HUDEP-2 (cell line): Measurements from ENCODE around the gene PIGP.
"Not testable (repeated sequence)": the region's sequence is repeated elsewhere in the genome, so short reads cannot be mapped to it uniquely, and the experiment has no call there.

Experiments used
- DNase-seq, 76 experiments: peaks; one replicate each; lab custom pipeline; 2025; ENCODE audit not compliant: unreplicated experiment in 76 of 76; lab: John Stamatoyannopoulos, UW

Gene PIGP

DNA sequence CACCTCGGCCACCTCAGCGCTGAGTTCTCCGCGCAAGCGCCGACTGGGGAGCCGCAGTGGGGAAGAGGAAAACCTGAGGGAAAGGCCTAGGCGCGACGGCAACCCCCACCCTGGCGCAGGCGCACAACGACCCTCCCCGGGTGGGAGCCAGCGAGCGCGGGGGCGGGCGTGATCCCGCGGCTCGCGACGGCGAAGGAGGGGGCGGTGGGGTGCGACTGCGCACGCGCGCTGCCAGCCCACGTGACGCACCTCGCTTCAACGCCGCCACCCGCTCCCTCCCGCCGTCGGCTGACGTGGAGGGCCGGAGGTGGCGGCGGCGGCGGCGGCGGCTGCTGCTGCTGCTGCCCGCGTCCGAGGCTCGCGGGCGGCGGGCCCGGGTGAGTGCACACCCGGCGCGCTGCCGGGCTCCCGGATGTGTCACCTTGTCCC lies at the start of gene PIGP, which contains the start of gene TTC3:
Gene PIGP, minus strand, starts transcription at position 84 of the 429 bp plus-strand sequence. CDS start 556 bp downstream, outside the sequence.
Gene TTC3, plus strand, starts transcription at position 267 of the 429 bp plus-strand sequence. CDS start 14,004 bp downstream, outside the sequence.
- DNase-seq: peak in 75 of 76 experiments; percentile 50 to 98 (median 92)

DNA sequence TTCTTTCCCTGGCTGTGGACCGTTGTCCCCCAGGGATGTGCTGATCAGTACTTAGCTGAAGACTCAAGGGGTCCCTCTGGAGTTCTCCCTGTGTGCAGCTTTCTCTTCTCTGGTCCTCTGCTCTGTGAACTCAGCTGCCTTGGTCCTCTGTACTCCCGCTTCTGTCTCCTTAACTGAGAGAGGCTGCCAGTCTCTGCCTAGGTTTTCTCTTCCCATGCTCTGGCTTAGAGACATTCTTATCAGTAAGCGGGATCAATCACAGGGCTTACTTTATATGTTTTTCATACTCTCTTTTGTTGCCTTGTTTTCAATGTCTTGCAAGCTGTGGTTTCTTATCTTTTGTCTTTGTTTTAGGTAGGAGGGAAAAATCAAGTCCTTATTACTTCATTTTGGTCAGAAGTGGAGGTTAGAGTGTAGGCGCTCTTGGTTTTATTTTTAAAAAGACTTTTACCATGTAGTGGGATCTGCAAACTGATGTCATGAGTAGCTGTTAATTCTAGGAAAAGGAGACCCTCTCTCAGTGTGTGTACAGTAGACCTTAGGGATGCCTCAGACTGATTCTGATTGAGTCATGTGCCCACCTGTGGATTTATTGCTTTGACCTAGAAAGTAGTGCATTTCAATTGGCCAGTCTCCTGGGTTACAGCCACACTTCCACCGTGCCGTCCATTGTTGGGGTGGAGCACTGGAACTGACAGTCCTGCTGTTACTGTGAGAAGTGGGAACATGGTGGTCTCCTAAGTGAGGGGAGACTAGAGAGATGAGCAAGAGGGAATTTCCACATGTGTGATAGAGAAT lies 46.7 kb upstream of the PIGP start:
- DNase-seq: no peak

DNA sequence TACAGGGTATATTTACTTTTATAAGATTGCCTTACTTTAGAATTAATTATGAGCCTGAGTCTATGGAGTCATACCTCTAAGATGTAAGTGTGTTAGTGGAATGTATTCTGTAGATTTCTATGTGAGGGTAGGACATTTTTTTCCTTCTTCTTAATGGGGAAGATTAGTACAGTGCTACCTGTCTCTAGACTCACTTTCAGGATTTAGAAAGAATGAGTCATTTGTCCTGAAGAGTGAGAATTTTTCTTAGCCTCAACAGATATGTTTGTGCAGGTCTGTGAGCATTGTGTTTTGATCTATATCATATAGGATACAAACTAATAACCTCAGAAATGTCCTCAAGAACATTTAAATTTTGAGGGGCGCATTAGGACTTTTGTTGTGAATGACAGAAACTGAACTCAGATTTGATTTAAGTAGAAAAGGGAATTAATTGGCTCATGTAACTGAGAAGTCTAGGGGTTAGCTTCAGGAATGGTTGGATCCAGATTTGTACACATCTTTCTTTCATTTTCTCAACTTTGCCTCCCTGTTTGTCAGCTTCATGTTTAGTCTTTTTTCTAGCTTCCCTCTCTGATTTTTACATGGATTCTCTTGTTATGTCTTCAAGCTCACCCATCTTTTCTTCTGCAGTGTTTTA lies 45.4 kb upstream of the PIGP start:
- no peak for DNase-seq

DNA sequence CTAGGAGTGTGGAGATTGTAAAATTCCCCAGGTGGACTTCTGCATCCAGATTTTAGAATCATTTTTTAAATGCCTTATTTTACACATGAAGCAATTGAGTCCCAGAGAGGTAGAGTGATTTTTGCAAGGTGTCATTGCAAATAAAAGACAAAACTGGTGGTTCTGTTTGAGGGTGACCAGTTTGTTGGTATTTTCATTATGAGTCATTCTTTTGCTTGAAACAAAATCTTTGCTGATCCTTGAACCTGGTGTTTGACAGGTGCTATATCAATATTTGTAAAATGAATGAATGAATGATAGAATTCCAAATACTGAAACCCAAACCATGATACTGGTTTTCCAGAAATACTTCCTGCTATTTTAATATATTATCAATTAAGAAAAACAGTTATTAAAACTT lies 44.3 kb upstream of the PIGP start:
- no peak for DNase-seq

DNA sequence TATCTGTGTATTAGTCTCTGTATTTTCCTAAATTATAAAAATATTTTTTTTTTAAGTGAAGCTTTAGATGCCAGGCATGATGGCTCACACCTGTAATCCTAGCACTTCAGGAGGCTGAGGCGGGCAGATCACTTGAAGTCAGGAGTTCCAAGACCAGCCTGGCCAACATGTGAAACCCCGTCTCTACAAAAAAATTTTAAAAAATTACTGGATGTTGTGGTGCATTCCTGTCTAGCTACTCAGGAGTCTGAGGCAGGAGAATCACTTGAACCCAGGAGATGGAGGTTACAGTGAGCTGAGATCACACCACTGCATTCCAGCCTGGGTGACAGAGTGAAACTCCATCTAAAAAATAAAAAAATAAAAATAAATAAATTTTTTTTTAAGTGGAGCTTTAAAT lies 43.6 kb upstream of the PIGP start:
- not testable (repeated sequence) for DNase-seq

DNA sequence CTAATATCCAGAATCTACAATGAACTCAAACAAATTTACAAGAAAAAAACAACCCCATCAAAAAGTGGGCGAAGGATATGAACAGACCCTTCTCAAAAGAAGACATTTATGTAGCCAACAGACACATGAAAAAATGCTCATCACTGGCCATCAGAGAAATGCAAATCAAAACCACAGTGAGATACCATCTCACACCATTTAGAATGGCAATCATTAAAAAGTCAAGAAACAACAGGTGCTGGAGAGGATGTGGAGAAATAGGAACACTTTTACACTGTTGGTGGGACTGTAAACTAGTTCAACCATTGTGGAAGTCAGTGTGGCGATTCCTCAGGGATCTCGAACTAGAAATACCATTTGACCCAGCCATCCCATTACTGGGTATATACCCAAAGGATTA lies 41.4 kb upstream of the PIGP start:
- DNase-seq: not testable (repeated sequence)

DNA sequence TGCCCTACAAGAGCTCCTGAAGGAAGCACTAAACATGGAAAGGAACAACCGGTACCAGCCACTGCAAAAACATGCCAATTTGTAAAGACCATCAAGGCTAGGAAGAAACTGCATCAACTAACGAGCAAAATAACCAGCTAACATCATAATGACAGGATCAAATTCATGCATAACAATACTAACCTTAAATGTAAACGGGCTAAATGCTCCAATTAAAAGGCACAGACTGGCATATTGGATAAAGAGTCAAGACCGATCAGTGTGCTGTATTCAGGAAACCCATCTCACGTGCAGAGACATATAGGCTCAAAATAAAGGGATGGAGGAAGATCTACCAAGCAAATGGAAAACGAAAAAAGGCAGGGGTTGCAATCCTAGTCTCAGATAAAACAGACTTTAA lies 38.2 kb upstream of the PIGP start:
- not testable (repeated sequence) for DNase-seq

DNA sequence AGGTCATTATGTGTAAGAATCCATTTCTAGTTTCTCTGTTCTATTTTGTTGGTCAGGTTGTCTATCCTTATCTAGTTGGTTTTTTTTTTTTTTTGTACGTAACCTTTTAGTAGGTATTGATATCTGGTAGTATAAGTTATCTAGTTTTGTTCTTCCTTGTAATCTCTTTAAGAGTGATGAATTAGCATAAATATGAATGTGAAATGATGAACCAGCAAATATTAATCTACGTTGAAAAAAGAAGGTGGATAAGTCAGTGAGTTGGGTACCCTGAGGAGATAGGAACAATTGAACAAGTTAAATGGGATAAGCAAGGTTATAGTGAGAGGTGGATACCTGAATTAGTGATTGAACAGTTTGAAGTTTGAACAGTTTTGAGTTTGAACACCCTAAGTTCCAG lies 34.1 kb upstream of the PIGP start:
- DNase-seq: no peak

DNA sequence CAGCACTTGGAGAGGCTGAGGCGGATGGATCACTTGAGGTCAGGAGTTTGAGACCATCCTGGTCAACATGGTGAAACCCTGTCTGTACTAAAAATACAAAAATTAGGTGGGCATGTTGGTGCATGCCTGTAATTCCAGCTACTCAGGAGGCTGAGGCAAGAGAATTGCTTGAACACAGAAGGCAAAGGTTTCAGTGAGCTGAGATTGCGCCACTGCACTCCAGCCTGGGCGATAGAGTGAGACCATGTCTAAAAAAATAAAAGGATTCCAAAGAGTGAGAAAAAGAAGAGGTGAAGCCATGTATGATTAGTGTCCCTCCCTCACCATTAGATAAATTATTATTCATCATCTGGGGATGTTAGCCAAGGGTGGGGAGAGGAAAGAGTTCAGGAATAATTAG lies 29.9 kb upstream of the PIGP start:
- DNase-seq: not testable (repeated sequence)

DNA sequence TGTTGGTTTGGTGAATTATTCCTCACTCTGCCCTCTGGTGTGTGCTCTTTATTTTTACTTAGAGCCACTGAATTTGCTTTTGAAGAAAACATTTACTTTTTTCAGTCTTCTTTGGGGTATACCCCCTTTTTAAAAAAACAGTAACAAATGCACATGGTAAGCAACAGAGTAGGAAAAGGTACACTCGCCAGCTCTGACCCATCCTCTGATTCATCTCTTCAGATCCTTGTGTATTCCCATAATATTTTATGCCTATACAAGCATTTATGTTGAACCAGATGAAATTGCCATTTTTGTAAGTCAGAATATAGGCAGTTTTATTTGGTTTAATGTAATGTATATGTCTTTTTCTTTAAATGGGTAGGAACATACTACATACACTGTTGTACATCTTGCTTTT lies 28.5 kb upstream of the PIGP start:
- DNase-seq: no peak

DNA sequence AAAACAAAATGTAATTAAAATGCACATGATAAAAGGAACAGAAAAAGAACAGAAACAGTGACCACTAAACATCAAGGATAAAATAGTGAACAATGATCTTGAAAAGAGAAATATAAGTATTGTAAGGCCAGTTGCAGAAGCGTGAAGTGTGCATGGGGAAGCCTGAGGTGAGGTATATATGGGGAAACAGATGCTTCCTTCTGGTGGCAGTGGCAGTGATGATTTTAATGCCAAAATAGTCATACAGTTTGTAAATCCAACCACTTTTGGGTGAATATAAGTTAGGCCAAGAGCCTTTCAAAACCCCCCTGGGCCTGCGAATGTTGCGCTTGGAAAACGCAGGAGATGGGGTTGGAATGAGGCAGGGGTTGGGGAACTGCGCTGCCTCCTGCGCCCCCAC lies 27.4 kb upstream of the PIGP start:
- DNase-seq: no peak

DNA sequence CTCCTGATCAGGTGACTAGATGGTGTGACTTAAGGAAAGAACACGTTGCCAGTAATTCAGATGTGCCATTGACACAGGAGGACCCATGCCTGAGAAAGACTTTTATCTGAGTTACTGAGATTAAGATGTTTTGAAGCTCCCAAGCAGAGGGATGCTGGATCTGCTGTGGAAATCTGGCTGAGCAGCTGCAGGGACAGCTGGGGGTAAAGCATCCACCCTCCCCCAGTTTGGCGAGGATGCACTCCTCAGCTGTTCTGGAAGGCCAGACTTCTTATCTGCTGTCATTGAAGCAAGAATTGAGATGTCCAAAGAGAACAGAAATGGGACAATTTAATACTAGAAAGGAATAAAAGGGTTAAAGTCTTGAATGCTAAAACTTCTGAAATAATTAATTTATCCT lies 25.9 kb upstream of the PIGP start:
- DNase-seq: no peak

DNA sequence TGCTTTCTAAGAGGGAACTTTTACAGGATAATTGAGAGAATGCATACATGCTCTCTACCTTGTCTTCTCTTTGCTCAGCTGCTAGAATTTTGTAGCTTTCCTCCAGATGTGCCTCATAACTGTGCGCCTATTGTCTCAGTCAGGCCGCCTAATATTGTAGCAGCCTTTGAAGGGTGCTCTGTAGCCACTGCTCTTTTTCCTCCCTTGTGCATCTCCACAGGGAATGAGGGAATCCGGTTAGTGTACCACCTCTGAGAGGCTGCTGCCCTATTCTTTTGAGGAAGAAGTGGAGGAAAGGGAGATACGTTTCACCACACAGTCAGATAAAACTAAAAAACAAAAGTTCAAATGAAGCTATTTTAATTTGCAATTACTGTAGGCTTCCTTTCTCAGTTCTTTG lies 22.9 kb upstream of the PIGP start:
- DNase-seq: no peak

DNA sequence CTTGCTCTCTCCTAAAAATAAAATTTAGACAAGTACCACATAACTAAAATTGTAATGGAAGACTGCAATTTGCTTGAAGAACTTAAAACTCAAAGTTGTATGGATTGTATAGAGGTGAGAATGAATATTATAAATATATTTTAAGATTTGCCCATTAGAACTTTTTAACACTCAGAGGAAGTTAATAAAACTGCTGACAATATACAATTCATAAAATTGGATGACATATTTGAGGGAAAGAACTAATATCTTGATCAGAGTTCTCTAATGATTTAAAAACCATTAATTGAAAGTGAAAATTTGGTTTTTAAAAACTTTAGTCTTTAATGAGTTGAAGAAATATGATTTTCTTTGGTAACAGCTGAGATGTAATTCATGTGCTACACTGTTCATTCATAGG lies 21.1 kb upstream of the PIGP start:
- DNase-seq: no peak

DNA sequence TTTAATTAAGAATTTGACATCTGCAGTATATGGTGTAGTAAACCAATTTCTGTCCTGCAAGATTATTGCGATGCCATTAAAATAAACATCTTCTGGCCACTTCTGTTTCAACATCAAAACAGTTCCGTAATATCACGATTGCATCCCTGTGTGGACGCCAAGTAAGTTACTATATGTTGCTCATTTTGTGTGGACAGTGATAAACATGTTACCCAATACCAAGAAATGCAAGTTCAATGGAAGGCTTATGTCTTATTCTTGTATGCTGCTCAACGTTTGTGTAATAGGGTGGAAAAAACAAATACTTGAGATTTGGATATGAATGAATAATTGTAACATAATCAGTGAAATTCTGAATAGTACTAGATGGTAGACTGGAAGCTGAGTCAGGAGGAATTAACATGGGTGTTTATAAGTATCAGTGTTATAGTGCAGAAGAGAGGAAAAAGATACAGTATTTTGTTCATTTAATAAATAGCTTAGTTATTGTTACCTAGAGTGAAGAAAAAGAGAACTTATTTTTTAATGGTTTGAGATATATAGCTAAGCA lies 15.4 kb upstream of the PIGP start:
- no peak for DNase-seq

DNA sequence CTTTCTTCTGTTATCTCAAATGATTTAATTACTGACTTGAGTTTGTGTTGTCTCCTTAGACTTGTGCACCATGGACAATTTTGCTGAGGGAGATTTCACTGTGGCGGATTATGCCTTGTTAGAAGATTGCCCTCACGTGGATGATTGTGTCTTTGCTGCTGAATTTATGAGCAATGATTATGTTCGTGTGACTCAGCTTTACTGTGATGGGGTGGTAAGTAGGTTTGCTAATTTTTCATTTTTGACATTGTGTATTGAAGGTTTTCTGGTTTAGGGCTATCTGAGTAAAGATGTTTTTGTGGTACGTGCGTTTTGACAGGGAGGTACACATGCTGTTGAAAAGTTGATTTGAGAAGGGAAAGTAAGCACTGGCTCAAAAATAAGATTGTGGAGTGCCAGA lies 14.3 kb upstream of the PIGP start:
- DNase-seq: peak in 9 of 76 experiments; percentile 7 to 45 (median 17)

DNA sequence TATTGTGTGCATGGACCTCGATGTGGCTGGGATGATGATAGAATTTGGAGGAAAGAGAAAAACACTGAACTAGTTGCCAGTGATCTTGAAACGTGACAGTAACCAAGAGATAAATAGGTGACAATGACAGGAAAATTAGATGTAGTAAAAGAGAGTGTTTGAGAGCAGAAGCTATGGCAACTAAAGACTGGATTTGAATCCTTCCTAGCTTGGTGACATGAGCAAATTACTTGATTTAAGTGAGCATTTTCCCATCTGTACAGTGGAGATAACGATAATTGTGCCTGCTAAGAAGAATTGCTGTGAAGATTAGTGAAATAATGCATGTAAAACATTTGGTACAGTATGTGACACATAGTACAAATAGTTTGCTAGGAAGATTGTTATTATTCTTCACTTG lies 12.9 kb upstream of the PIGP start:
- DNase-seq: peak in 3 of 76 experiments; percentile 14 to 39 (median 16)

DNA sequence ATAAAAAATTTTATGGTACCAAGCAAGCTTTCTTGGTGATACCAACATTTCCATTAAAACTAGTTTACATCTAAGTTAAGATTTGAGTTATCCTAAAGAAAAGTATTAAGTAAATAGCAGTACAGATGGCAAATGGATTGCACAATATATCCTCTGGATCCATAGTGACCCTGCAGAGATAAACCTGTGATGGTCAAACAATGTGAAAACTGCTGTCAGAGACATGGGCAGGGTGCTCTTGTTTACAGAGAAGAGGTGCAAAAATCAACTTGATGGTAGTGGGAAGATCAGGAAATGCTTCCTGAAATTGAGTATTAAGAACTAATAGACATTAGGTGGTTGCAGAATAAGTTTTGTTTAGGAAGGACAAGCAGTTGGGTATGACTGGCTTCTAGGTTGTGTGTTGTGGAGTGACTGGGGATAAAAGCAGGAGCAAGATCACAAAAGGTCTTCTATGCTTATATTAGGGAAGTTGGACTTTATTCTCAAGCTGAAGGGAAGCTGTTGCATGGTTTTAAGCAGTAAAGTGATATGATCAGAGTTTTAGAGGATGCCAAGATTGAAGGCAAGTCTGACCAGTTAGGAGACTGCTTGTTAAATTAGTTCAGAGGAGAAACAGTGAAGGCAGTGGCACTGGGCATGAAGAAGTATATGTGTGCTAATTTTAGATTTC lies 10.1 kb upstream of the PIGP start:
- DNase-seq: no peak

DNA sequence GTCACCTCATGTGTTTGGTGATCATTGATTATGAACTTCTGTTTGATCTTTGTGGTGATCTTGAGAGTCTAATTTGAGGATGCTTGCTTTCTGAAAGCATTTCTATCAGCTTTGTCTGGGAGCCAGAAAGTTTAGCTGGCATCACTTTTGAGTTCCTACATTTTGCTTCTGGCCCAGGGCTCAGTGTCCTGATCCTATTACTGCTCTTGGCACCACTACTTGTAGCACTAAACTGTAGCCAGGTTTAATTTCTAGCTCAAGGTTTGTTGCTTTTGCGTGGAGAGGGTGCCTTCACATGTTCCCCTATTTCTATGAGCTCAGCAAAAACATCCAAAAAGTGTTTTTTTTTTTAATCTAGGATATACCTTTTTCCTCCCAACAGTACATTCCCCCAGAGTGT lies 9.5 kb upstream of the PIGP start:
- DNase-seq: no peak

DNA sequence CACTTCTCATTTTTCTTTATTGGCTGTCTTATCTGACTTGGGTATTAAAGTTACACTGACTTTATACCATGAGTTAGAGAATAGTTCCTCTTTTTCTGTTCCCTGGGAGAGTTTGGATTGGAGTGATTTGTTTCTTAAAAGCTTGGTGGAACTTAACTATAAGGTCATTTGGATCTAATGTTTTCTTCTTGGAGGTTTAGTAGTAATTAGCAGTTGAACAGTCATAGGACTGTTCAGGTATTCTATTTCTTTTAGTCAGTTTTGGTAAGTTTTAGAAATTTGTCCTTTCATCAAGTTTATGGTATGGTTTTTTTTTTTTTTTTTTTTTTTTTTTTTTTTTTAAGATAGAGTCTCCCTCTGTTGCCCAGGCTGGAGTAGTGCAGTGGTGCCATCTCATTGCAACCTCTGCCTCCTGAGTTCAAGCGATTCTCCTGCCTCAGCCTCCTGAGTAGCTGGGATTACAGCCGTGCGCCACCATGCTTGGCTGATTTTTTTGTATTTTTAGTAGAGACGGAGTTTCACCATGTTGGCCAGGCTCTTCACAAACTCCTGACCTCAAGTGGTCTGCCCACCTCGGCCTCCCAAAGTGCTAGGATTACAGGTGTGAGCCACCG lies 6.4 kb upstream of the PIGP start:
- peak in 16 of 76 experiments; percentile 4 to 70 (median 20) for DNase-seq

DNA sequence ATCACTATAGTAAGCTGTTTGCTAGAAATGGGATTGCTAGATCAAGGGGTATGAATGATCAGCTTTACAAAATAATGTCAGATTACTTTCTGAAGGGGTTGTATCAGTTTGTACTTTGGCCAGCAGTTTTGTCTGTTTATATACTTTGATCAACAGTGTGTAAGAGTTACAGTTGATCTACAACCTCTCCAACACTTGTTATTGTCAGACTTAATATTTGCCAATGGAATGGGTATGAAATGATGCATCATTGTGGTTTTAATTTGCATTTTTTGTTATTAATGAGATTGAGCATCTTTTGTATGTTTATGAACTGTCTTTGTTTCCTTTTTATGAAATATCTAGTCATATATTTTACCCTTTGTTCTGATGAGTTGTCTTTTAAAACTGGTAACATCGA lies 4.5 kb upstream of the PIGP start:
- no peak for DNase-seq
